Hematopoietic multipotent progenitor cell treated with erythropoietin and hydrocortisone succinate and interleukin-3 and kit ligand, for 4 days (in vitro differentiated cells): ENCODE results near the gene CAMTA1.
A peak's percentile ranks its signal among the peaks of the same experiment; 100 is the strongest.

Experiments
- DNase-seq: peaks from one replicate; pipeline ENCODE4 v3.0.0-alpha.2; 2015

Gene CAMTA1

DNA sequence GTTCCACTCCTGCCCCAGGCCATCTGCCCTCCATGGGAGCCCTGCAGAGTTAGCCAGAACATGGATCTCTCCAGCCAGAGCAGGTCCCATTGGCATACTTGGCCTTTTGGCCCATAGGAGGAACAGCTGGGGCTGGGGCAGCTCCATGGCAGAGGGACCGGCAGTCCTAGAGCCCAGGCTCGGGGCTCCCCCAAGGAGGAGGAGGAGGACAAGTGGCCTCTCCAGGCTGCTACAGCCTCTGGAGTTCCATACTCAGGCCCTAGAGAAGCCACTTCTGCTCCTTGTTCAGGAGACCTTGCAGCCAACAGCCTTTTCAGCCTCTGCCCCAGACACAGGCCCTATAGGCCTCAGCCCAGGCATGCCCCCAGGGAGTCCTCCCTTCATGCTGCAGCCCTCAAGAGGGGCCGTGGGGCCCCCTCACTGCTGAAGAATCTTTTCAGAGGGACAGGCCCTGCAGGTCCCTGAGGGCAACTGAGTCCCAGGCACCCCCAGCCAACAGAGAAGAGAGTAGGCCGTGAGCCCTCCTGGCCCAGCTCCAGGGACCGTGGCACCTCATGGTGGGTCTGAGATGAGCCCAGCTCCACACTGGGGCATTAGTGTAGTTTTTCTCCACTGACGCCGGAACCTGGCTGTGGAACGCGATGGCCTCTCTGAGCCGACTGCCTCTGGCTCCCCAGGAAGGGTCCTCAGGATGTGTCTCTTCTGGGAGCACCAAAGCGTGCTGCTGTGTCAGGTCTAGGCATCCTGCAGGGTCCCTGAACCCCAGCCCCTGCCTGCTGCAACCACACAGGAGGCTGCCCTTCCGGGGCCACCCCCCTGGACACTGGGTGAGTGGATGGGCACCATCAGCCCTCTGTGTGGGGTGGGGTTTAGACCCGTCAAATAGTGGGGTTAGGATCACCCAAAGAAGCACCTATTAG is 688.2 kb downstream of the CAMTA1 start:
- DNase-seq: no peak

DNA sequence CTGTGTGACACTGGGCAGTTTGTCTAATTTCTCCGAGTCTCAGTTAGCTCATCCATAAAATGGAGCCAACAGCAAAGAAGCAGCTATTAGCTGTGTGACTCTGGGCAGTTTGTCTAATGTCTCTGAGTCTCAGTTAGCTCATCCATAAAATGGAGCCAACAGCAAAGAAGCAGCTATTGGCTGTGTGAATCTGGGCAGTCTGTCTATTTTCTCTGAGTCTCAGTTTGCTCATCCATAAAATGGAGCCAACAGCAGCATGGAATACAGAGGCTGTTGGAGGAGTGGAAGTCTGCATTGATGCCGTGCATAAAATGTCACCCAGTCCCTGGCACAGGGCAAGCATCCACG is 688.9 kb downstream of the CAMTA1 start:
- DNase-seq: no peak

DNA sequence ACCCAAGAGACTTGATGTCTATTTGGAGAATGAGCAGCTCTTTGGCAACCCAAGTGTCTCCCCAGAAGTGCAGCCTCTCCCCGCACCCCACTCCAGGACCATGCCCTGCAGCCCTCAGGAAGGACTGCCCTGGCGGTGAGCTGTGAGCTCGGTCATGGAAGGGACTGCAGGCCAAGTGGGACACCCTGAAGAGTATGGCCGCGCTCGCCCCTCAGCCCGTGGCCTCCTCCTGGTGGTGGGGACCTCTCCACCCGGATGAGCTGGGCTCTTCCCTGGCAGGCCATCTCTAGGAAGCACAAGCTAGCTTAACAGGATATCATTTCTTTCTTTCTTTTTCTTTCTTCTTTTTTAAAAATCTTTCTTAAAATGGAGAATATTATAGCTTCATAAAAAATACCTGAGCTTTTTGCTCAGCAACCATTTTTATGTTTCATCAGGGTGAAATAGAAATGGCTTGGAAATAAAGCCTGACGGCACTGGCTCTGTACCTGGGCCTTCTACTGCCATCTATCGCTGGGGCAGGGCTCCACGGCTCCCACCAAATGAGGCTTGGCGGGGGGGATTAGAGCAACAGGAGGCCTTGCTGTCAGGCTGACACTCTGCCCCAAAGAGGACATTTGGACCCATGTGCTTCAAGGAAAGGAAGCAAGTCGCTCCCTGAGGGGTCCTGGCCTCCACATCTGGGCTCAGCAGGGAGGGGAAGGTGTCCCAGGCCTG is 689.7 kb downstream of the CAMTA1 start:
- no peak for DNase-seq

DNA sequence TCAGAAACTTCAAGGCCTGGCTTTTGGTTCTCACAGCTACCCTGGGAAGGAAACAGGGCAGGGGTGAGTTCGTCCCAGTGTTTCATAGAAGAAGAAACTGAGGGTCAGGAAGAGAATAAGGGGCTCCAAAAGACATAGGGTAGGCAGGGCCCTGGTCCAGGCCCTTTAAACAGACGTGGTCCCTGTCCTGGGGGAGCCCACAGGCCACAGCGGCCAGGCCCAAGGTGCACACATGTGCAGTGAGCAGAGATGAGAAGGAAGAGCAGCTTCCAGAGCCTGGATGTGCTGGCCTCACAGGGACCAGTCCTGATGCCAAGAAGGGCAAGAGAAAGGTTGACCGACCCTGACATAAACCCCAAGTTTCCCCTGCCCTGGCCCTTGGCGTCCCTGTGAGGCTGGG is 690.4 kb downstream of the CAMTA1 start:
- DNase-seq: no peak

DNA sequence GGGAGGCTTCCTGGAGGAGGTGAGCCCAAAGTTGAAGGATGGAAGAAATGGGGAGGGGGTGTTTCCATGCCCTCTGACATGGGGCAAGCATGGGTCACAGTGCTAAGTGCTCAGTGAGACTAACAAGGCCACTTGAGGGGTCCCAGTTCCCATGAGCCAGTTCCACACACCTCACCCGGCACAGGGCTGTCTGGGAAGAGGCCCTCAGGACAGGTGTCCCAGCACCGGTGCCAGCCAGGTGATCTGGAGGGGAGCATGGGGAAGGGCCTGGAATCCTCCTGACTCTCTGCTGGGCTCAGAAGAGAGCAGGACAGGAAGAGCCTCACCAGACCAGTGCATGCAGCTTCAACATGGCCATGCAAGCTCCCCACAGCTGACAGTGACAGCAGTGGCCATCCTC is 691.1 kb downstream of the CAMTA1 start:
- DNase-seq: no peak

DNA sequence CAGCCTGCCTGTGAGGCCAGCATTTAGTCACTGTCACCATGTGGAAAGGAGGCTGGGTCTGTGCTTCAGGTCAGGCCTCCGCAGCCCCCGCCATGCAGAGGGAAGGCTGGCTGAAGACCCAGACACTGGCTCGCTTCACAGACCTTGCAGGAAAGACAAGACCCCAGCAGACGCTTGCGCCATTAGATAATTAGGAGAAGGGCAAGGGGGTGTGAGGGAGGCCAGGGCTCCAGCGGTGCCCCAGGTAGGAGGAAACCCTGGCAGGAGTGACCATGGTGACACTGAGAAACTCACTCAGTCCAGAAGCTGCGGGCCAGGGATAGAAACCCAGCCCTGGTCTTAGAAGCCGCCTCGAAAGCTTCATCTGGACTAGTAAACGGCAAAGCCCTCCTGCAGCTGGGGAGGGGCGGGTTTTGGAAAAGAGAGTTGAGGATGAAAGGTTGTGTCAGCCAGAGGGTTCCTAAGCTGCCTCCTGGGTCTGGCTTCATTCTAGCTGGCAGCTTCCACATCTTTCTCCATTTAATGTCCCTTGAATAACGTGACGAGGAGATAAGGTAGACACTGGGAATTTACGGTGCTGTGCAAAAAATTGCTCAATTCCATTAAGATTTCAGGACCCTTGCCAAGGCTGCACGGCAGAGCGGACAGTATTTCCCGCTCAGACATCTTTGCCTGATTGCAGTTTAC is 691.8 kb downstream of the CAMTA1 start:
- no peak for DNase-seq

DNA sequence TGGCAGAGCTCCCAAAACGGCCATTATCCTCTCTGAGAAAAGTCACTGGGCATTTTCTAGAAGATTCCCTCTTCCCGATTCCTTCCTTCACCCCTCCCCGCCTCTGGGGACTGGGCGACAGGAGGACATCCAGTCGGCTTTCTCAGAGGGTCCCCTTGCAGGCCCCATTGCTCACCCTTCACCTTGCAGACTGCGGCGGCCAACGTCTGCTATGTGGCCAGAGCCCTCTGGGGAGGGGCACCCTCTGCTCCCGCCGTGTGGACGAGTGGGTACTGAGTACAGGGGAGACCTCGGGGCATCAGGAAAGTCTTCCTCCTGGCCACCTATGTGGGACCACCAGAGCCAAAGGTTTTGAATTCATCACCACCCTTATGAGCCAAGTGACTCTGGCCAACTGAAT is 692.3 kb downstream of the CAMTA1 start:
- no peak for DNase-seq

DNA sequence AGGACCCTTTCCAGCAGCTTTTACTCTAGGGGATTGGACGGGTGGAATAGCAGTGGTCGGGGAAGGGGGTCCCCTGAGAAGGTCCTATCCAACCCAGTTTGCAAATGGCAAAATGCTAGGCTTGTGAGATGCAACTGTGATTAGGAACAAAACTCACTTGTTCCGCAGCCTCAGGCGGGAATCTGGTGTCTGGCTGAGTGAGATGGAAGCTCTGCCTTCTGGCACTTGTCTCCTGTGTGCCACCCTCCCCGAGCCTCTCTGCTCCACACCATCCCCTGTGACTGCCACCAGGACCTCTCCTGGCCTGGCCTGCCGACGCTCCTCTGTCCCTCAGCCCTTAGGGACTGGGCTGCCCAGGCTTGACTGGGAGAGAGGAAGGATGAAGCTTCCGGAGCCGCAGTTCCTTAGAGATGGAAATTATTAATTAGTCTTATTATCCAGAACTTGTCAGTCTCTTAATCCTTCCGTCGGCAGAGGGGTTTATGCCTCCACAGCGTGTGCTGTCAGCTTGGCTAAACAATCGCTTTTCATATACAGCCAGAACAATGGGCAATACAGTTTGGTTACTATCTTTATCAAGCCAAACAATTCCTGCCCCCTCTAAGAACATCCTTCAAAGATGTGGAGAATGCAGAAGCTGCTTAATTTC is 693.0 kb downstream of the CAMTA1 start:
- no peak for DNase-seq

DNA sequence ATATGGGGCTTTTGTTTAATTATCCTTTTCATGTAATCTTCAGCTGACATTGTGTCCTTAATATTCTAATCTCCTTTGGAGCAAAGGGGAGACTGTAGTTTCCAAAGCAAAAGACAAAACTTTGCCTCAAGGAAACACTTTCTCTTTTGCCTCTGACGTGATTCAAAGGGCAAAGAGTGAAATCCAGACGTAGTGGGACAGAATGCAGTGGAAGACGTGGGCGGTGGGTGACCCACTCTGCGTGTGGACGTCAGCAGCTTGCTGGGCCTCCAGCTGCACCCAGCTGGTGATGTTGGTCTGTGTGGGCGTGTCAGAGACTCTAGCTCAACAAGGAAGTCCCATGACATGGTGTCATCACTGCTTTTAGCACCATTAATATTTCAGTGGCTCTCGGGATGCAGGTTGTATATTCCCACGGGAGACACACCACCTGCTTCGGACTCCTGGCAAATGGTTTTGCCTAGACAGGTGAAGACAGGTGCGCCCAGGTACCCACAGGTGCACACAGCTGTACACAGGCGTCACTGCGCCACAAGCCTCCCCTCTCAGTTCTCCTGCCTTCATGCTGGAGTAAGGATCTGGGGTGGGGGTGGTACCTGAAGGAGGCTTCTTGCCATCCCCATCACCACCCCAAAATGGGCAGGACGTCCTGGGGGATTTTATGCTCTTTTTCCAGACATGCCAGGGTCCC is 693.7 kb downstream of the CAMTA1 start:
- DNase-seq: no peak

DNA sequence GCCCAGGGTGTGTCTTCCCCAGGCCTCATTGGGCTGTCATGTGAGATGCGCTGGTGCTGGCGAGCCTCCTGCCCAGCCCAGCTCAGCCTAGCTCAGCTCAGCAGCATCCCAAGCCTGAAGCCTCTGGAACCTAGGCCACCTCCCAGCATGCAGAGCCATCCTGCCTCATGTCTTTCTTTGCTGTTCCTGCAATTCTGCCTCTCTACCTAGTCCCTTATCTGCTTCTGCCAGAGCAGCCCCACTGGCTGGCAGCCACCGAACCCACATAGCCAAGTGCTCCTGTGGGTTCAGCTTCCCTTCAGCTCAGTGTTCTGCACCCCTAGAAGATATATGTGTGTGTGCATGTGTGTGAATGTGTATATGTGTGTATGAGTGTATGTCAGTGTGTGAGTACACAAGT is 694.3 kb downstream of the CAMTA1 start:
- peak; percentile 55 for DNase-seq

DNA sequence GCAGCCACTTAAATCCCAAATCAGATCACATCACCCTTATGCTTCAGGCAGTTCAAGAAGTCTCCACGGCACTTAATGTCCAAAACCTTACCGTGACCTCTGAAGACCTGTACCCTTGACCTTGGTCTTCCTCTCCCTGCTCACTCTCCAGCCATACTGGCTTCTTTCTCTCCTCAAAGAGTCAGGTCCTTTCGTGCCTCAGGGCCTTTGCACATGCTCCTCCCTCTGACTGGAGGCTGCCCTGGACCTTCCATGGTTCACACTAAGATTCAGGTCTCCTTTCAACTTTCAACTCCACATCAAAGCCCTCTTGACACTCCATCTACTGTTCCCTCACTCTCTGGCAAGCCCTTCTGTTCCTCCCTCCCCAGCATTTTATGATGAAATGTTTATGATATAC is 695.9 kb downstream of the CAMTA1 start:
- DNase-seq: no peak

DNA sequence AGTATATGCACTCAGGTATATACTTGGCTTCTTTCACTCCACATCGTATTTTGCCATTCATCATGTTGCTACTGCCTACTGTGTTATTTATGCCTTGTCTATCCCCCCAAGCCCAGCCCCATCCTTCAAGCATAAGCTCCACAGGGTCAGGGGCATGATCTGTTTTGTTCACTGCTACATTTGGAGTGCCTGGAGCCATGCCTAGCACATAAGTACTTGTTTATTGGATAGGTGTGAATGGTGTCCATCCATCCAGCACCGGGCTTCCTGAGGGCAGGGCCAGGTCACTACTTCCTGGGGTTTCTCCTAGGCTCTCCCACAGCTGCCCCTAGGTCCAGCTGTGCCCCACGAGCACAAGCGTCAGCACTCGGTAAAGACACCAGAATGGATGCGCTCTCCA is 696.8 kb downstream of the CAMTA1 start:
- DNase-seq: no peak

DNA sequence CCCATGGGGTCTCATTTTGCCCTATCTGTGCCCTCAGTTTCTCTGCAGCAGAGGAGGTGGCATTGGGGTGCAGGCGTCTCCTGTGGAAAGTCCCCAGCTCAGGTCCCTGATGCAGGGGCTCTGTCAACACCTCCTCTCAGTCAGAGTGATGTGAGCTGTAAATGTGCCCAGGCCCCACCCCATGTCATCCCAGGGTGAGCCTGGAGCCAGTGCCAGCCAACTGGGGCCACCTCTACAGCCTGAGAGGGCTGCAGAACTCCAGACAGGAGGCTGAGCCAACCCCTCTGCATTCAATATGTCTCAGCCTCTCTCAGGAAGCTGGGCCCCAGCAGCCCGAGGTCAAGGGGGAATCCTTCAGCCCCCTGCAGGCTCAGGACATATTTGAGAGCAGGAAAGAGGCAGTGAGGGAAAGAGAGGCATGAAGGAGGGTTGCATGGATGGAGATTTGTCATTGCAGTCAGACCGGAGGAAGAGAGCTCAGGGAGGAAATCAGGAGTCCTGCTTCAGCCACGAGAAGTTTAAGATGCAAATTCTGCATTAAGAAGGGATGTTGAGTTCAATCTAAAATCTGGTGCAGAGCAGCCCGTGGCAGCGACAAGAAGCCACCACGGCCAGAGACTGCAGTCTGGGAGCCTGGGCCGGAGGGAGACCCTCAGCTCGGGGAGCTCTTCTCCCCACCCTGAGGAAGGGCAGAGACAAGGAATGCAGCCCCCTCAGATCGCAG is 697.7 kb downstream of the CAMTA1 start:
- DNase-seq: no peak

DNA sequence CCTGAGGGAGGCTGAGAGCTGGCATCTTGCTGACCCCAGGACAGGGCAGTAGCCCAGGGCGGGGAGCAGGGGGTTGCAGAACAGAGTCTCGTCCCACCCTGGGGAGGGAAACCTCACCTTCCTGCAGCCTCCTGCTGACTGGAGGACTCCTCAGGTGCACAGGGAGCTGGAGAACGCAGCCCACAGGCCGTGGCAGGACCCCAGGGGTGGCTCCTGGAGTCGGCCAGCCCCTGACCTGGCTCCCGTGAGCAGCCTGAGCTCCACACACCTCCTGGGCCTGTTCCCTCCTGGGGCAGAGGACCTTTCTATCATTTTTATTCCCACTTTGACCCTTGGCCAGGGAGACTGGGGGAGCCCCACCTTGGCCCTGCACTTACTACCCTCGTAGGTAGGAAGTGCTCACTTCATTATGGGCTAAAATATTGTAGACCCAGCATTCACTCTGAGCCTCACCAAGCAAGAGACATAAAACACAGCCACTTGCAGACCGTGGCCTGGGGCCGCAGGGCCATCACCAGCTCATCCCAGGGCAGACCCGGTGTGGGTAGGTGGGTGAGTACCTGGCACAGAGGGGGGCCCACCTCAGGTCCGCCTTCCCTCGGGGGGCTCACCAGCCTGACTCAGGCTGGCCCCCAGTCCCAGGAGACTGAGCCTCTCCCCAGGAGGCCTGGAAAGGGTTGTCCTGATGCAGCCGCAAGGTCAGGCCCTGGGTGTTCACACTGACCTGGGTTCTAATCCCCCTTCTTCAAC is 698.6 kb downstream of the CAMTA1 start:
- DNase-seq: no peak

DNA sequence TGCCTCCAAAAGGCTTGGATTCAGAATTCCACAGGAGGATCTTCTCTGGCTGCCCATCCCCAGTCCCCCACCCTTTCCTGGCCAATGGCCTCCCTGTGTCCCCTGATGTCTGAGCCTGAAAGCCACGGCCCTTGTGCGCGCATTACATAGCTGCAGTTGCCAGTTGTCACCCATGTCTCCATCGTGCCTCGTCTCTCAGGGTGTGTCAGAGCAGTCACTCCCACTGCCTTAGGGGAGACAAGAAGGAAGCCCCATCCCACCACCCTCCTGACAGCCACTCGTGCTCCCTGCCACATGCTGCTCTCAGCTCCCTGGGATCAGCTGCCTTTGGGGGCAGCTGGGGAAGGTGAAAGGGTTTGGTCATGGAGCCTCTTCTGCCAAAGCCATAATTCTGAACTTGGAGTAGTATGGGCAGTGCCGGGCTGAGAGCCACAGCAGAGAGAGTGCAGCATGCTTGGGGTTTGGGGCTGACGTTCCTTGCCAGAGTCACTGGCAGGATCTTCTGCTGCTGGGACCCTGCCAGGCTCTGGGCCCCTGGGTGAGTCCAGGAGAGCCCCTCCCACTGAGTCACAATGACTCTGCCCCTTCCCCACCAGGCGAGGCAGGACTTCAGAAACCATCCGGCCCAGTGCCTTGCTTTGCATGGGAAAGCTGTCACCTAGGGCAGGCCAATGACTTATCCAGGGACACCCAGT is 700.0 kb downstream of the CAMTA1 start:
- no peak for DNase-seq

DNA sequence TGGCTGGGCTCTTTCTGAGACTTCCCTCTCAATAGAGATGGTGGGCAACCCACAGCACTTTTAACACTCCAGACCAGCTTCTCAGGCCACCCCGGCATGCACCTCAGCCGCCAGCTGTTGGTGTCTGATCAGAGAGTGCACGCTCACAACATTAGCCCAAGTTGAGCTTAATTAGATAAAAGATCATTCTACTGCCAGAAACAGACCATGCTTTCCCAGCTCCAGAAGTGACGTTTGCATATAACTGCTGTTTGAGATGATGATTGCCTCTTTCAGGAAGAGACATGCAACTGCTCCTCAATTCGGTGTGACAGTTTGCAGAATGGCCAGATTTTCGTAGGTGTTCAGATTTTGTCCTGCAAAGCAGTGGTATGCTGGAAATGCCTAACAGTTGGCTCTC is 700.6 kb downstream of the CAMTA1 start:
- no peak for DNase-seq

DNA sequence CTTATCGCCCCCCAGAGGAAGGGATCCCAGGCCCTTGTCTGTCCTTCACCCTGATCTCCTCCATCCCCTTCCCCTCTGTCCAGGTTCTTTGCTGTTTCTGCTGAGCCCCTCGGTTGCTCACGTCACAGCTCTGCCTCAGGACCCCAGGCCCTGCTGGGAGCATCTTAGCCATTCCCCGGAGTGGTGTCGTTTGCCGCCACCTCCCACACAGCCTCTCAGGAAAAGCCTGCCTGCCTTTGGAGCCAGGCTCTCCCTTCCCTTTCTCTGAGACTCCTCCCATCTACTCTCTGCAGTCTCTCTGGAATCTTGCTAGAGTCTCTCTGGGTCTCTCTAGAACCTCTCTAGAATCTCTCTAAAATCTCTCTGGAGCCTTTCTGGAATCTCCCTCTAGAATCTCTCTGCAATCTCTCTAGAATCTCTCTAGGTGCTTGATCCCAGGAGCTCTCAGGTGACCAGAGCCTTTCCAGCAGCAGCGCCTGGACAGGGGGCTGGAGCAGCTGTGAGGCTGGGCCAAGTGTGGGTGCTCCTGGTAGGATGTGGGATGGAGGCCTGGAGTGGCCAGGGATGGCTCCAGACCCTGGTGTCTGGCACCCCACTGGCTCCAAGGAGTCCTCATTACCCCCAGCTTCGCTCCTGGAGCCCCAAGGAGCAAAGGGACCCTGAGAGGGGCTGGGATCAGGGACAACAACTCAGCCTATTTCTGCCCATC is 702.7 kb downstream of the CAMTA1 start:
- no peak for DNase-seq

DNA sequence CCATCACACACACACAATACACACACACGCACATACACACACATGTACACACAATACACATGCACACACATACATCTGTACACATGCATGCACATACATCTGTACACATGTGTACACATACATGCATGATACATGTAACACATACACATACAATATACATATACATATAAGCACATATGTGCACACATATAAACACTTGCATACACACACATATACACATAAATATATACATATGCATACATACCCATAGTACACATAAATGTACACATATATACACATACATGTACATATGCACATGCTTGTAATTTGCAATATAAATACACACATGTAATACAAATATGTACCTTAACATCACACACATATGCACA is 703.2 kb downstream of the CAMTA1 start:
- no peak for DNase-seq

DNA sequence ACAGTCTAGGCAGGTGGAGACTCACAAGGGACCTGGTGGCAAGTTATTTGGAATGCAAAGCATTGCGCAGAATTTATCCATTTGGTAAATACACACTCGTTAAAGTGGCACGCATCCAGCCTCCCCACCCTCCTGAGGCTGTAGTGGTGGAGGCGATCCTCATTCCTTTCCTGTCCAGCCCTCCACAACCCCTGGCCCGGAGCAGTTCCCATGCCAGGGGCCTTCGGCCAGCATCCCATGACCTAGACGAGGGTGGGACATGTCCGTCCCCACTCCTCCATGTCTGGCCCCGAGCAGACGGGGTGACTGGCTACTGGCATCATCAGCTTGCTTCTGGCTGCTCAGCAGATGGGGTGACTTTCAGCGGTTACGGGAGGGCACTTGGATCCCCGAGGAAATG is 704.3 kb downstream of the CAMTA1 start:
- DNase-seq: no peak

DNA sequence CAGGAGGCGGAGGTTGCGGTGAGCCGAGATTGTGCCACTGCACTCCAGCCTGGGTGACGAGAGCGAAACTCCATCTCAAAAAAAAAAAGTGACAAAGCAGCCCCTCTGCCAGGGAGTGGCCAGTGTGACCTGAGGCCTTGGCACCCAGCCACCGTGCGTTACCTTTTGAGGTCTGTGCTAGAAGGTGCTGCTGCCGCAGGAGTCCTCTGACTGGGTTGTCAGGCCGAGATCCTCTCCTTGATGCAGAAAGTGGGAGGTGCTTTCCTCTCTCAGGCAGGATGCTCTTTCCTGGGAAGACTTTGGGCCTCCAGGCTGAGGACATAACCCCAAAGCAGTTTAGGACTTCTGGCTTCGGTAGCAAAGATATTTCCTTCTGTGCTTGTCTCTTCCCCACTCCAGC is 705.3 kb downstream of the CAMTA1 start:
- DNase-seq: no peak
